Suppressor macrophage treated with lipopolysaccharide for 4 hours (primary cell): ENCODE results near the gene PRRX1.

Experiments used
- DNase-seq: peaks from one replicate; pipeline ENCODE4 v3.0.0-alpha.2; 2020

The PRRX1 gene

GRCh38 chr1:170664828-170665612, 1.1 kb downstream of the PRRX1 start:
- DNase-seq = no peak

GRCh38 chr1:170665629-170666028, 1.7 kb downstream of the PRRX1 start:
- DNase-seq = no peak

- no peak for DNase-seq
These were observed 2.8 kb downstream of the PRRX1 start for GRCh38 chr1:170666541-170667254.

GRCh38 chr1:170668209-170669106, 4.5 kb downstream of the PRRX1 start:
- DNase-seq = no peak

- DNase-seq = no peak
These were observed 5.1 kb downstream of the PRRX1 start for GRCh38 chr1:170669107-170669445.

- DNase-seq = no peak
These were observed 5.9 kb downstream of the PRRX1 start for GRCh38 chr1:170669586-170670530.

GRCh38 chr1:170670802-170671628, 7.1 kb downstream of the PRRX1 start:
- DNase-seq = peak; percentile 35

GRCh38 chr1:170671629-170671963, 7.7 kb downstream of the PRRX1 start:
- DNase-seq = no peak

- no peak for DNase-seq
These were observed 8.4 kb downstream of the PRRX1 start for GRCh38 chr1:170672316-170672715.

GRCh38 chr1:170674239-170674638, 10.3 kb downstream of the PRRX1 start:
- no peak for DNase-seq

- no peak for DNase-seq
These were observed 11.1 kb downstream of the PRRX1 start for GRCh38 chr1:170674986-170675385.

- no peak for DNase-seq
These were observed 11.9 kb downstream of the PRRX1 start for GRCh38 chr1:170675865-170676264.

GRCh38 chr1:170676628-170677027, 12.7 kb downstream of the PRRX1 start:
- DNase-seq = no peak

- no peak for DNase-seq
These were observed 14.2 kb downstream of the PRRX1 start for GRCh38 chr1:170678027-170678600.

- DNase-seq = no peak
These were observed 16.5 kb downstream of the PRRX1 start for GRCh38 chr1:170680428-170680827.

- no peak for DNase-seq
These were observed 18.2 kb downstream of the PRRX1 start for GRCh38 chr1:170682169-170682568.

GRCh38 chr1:170682809-170683208, 18.9 kb downstream of the PRRX1 start:
- no peak for DNase-seq

GRCh38 chr1:170685166-170685565, 21.2 kb downstream of the PRRX1 start:
- DNase-seq = no peak

GRCh38 chr1:170686291-170686690, 22.4 kb downstream of the PRRX1 start:
- no peak for DNase-seq

- DNase-seq = no peak
These were observed 23.7 kb downstream of the PRRX1 start for GRCh38 chr1:170687621-170688020.

GRCh38 chr1:170691258-170691657, 27.3 kb downstream of the PRRX1 start:
- no peak for DNase-seq
